ENCODE measurements around the gene STAC. TPM values are rescaled to one million over a fixed set of nuclear protein-coding genes. Genes with fewer than 3 reads are reported as not detected.
"Not testable (repeated sequence)": the region's sequence is repeated elsewhere in the genome, so short reads cannot be mapped to it uniquely, and the experiment has no call there.

STAC gene
- polyA plus RNA-seq, 1 experiment, result 1.5 TPM

DNA sequence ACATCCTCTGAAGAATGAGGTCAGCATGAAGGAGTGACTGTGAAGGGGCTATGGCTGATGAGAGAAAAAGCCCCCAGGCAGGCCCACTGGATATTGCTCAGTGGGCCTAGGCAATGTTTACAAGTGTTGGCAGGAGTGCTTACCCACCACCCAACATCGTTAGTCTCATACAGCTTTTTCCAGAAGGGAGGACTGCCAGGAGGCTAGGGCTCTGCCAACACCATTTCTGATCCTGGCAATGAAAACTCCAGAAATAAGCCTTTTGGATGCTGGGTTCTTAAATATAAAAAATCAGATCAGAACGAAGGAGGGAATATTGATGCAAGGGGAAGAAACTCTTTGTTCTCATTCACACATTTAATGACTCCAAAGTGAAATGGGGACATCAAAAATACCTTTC lies 194.9 kb downstream of the STAC start:
- Histone ChIP-seq H3K27me3 (ENCODE audit: control insufficient read depth, insufficient read depth, low read length) (no peaks in the 10 kb centered on the region), H3K27ac (ENCODE audit: low read depth, low read length) (no peak overlapping the region), H3K4me3 (ENCODE audit: low read depth, low read length) (no peak overlapping the region), H3K9me3 (ENCODE audit: control insufficient read depth, insufficient read depth, low read length) (no peaks in the 10 kb centered on the region)
- CTCF ChIA-PET, result no interaction called here
- POLR2A ChIA-PET, result no interaction called here
- no peak for DNase-seq (ENCODE audit: low read depth, low spot score)
- TF ChIP-seq, protein P1, sequence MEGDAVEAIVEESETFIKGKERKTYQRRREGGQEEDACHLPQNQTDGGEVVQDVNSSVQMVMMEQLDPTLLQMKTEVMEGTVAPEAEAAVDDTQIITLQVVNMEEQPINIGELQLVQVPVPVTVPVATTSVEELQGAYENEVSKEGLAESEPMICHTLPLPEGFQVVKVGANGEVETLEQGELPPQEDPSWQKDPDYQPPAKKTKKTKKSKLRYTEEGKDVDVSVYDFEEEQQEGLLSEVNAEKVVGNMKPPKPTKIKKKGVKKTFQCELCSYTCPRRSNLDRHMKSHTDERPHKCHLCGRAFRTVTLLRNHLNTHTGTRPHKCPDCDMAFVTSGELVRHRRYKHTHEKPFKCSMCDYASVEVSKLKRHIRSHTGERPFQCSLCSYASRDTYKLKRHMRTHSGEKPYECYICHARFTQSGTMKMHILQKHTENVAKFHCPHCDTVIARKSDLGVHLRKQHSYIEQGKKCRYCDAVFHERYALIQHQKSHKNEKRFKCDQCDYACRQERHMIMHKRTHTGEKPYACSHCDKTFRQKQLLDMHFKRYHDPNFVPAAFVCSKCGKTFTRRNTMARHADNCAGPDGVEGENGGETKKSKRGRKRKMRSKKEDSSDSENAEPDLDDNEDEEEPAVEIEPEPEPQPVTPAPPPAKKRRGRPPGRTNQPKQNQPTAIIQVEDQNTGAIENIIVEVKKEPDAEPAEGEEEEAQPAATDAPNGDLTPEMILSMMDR (IDR thresholded peaks at IDR 0.05; ENCODE audit: low read depth, low read length), result no peak

DNA sequence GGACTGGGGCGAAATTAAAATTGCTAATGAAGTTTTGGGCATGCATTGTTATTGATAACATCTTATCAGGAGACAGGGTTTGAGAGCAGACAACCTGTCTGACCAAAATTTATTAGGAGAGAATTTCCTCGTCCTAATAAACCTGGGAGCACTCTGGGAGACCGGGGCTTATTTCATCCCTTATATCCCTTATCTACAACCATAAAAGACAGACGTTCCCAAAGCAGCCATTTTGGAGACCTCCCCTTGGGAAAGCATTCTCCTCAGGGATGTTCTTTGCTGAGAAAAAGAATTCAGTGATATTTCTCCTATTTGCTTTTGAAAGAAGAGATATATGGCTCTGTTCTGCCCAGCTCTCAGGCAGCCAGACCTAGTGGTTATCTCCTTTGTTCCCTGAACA lies 198.1 kb downstream of the STAC start:
- H3K4me3 ChIP-seq (ENCODE audit: low read depth, low read length); CTCF ChIA-PET; H3K9me3 ChIP-seq (ENCODE audit: control insufficient read depth, insufficient read depth, low read length); DNase-seq (ENCODE audit: low read depth, low spot score); POLR2A ChIA-PET; H3K27ac ChIP-seq (ENCODE audit: low read depth, low read length); H3K27me3 ChIP-seq (ENCODE audit: control insufficient read depth, insufficient read depth, low read length): not testable (repeated sequence)

DNA sequence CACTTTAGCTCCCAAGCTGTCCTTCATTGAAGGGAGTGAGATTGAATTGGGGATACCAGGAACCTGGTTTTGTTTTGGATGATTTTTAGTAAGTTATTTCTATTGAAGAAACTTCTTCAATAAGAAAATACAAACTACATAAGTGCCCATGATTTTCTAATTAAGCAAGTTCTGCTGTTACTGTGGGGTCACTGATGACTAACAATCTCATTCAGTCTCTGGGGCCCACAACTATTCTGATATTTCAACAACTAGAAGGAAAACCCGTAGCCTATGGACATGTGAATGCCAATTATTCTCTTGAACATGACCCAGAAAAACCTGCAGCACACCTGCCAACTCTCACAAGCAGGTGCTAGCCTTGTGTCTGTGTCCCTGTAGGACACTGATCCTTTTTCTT lies 199.4 kb downstream of the STAC start:
- CTCF ChIA-PET, result no interaction called here
- Histone ChIP-seq H3K27ac (ENCODE audit: low read depth, low read length) (no peak overlapping the region), H3K4me3 (ENCODE audit: low read depth, low read length) (no peak overlapping the region), H3K27me3 (ENCODE audit: control insufficient read depth, insufficient read depth, low read length) (no peaks in the 10 kb centered on the region), H3K9me3 (ENCODE audit: control insufficient read depth, insufficient read depth, low read length) (no peaks in the 10 kb centered on the region)
- no peak for DNase-seq (ENCODE audit: low read depth, low spot score)
- POLR2A ChIA-PET, result no interaction called here
- TF ChIP-seq, protein P1 (IDR thresholded peaks at IDR 0.05; ENCODE audit: low read depth, low read length), result no peak

DNA sequence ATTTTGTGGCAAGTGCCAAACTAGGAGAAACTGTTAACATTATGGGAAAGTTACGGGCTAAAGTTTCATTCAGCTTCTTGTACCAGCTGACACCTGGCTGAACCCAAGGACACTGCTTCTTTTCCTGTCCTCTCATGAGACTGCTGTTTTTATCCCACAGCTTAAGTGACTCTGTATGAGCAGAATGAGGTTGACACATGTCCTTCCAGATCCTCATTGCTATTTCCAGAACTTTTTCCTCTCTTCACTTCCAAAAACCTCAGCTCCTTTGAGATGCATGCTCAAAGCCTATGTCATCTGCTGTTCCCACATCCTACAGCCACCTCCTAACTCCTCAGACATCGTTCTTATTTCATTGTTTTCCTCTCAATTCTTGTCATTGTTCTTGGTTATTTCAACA lies 200.4 kb downstream of the STAC start:
- H3K27ac ChIP-seq (ENCODE audit: low read depth, low read length), result no peak overlapping the region
- CTCF ChIA-PET, result no interaction called here
- DNase-seq (ENCODE audit: low read depth, low spot score), result no peak
- no peaks in the 10 kb centered on the region for H3K27me3 ChIP-seq (ENCODE audit: control insufficient read depth, insufficient read depth, low read length)
- POLR2A ChIA-PET, result no interaction called here
- no peak overlapping the region for H3K4me3 ChIP-seq (ENCODE audit: low read depth, low read length)
- TF ChIP-seq, protein P1 (IDR thresholded peaks at IDR 0.05; ENCODE audit: low read depth, low read length), result no peak
- no peaks in the 10 kb centered on the region for H3K9me3 ChIP-seq (ENCODE audit: control insufficient read depth, insufficient read depth, low read length)

DNA sequence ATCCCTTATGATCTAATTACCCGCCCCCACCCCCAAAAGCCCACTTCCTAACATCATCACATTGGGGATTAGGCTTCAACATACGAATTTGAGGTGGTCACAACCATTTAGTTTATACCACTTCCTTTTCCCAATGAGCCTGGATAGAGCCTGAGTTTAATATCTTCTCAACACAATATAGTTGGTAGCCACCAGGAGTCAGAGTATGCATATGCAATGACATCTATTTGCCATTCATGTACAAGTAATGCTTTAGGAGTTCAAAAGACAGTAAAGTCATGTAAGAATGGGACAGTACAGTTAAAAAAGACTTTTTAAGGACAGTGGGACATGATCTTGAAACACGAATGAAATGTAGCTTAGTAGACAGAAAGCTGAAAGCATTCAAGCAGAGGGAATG lies 211.7 kb downstream of the STAC start:
- TF ChIP-seq, protein P1 (IDR thresholded peaks at IDR 0.05; ENCODE audit: low read depth, low read length), result peak; percentile 35
- Histone ChIP-seq H3K27me3 (ENCODE audit: control insufficient read depth, insufficient read depth, low read length) (no peaks in the 10 kb centered on the region), H3K4me3 (ENCODE audit: low read depth, low read length) (no peak overlapping the region), H3K27ac (ENCODE audit: low read depth, low read length) (no peak overlapping the region), H3K9me3 (ENCODE audit: control insufficient read depth, insufficient read depth, low read length) (no peaks in the 10 kb centered on the region)
- no peak for DNase-seq (ENCODE audit: low read depth, low spot score)
- CTCF ChIA-PET, result interaction anchor here (0.6 to 3.6 kb wide), 7 partner anchors 103 to 626 kb away, joined by 3 to 27 read pairs (median 4); no protein-coding TSS in a partner anchor
- POLR2A ChIA-PET, result no interaction called here

DNA sequence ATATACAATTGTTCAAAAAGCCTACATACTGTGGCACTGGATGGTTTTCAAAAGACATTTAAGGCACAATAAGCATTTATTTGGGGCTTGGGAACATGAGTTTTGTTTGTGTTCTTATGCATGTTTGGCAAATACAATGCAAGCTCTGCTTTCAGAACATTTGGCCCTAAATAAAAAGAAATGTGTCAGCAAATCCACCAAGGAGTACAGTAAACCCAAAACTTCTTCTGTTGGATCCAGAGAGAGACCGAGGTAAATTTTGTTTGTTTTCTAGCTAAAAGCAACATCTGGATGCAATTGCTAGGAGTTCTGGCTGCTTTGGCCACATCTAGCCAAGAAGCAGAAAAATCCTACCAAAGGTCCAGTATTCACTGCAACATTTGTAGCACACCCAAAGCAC lies 215.2 kb downstream of the STAC start:
- no peak for DNase-seq (ENCODE audit: low read depth, low spot score)
- no peak overlapping the region for H3K4me3 ChIP-seq (ENCODE audit: low read depth, low read length)
- H3K27ac ChIP-seq (ENCODE audit: low read depth, low read length), result no peak overlapping the region
- H3K27me3 ChIP-seq (ENCODE audit: control insufficient read depth, insufficient read depth, low read length), result peaks cover 2% of the 10 kb centered on the region
- TF ChIP-seq, protein P1 (IDR thresholded peaks at IDR 0.05; ENCODE audit: low read depth, low read length), result no peak
- ChIA-PET CTCF (no interaction called here), POLR2A (no interaction called here)
- no peaks in the 10 kb centered on the region for H3K9me3 ChIP-seq (ENCODE audit: control insufficient read depth, insufficient read depth, low read length)

Data from AG04450 (cell line).